ENCODE results near the gene CREBRF. TPM values are rescaled to one million over a fixed set of nuclear protein-coding genes. Genes with fewer than 3 reads are reported as not detected.

Gene CREBRF
- total and polyA plus RNA-seq, 2 experiments from 2014 or later, result 2.0 to 3.5 TPM

DNA sequence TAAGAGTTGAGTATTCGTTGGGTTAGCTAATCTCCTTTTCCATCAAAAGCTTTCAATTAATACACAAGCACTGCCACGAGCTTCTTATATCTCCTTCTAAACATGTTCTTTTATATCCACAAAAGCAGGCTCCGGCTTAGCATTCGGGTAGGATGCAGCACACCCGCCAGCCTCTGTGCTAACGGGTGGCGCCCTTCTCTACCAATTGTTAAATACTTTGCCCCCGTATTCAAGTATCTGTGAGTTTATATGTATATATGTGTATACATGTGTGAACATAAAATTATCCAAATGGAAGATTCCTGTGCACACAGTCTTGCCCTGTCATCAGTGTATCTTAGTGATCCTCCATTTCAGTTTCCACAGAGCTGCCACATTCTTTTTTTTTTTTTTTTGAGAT is 116.0 kb downstream of the CREBRF start:
- Histone ChIP-seq H3K4me2 (no peak overlapping the region), H3K27me3 (ENCODE audit: insufficient read depth) (no peaks in the 10 kb centered on the region), H3K4me3 (no peak overlapping the region), H3K4me1 (ENCODE audit: insufficient read depth) (no peaks in the 10 kb centered on the region), H3F3A (replicated peaks; ENCODE audit: low read depth) (no peaks in the 10 kb centered on the region), H3K27ac (ENCODE audit: low read depth) (no peak overlapping the region), H2AFZ (no peak overlapping the region), H3K9me2 (ENCODE audit: insufficient read depth) (no peaks in the 10 kb centered on the region), H3K79me2 (replicated peaks; ENCODE audit: insufficient read depth) (no peaks in the 10 kb centered on the region), H3K36me3 (ENCODE audit: insufficient read depth) (no peaks in the 10 kb centered on the region), H4K20me1 (replicated peaks; ENCODE audit: insufficient read depth) (no peaks in the 10 kb centered on the region)
- Mint-ChIP-seq H3K27ac (no peak overlapping the region), H3K27me3 (ENCODE audit: insufficient read depth, low read depth, poor library complexity) (peaks cover 4% of the 10 kb centered on the region), H3K4me3 (no peak overlapping the region), H3K9me3 (no peaks in the 10 kb centered on the region; the same call in 2 of the 3 replicates), H3K36me3 (ENCODE audit: low read depth) (no peaks in the 10 kb centered on the region), H3K4me1 (peaks cover 7% of the 10 kb centered on the region; the same call in 2 of the 3 replicates)
- peak; percentile 46 for DNase-seq (ENCODE audit: low spot score)
- ATAC-seq, result no peak
- TF ChIP-seq, protein P1, sequence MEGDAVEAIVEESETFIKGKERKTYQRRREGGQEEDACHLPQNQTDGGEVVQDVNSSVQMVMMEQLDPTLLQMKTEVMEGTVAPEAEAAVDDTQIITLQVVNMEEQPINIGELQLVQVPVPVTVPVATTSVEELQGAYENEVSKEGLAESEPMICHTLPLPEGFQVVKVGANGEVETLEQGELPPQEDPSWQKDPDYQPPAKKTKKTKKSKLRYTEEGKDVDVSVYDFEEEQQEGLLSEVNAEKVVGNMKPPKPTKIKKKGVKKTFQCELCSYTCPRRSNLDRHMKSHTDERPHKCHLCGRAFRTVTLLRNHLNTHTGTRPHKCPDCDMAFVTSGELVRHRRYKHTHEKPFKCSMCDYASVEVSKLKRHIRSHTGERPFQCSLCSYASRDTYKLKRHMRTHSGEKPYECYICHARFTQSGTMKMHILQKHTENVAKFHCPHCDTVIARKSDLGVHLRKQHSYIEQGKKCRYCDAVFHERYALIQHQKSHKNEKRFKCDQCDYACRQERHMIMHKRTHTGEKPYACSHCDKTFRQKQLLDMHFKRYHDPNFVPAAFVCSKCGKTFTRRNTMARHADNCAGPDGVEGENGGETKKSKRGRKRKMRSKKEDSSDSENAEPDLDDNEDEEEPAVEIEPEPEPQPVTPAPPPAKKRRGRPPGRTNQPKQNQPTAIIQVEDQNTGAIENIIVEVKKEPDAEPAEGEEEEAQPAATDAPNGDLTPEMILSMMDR (conservative IDR thresholded peaks at IDR 0.05; ENCODE audit: low read depth in 2 of 2), result peak; percentile 46 to 56
- TF ChIP-seq ZNF331 (CRISPR knock-in tag; IDR thresholded peaks at IDR 0.05; ENCODE audit: low read depth), result no peak

DNA sequence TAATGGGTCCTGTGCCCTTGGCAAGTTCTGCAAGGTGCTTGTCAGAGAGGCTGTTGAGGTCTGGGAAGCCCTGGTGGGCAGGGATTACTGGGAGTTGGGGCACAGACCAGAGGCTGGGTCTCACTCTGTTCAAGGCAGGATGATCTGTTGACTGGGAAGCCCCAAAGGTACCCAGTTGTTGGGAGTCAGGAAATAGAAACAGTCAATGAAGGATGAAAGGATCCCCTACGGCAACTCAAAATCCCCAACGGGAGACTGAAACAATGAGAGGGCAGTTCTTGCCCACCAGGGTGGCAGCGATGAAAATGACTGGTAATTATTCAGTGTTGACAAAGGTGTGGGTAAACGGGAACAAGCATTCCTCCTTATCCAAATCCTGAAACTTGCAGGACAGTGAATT is 119.4 kb downstream of the CREBRF start:
- no peak for DNase-seq (ENCODE audit: low spot score)
- no peaks in the 10 kb centered on the region for H3K79me2 ChIP-seq (replicated peaks; ENCODE audit: insufficient read depth)
- H2AFZ ChIP-seq, result no peak overlapping the region
- no peak overlapping the region for H3K4me3 ChIP-seq
- no peaks in the 10 kb centered on the region for H3K9me3 Mint-ChIP-seq
- no peaks in the 10 kb centered on the region for H3K27me3 ChIP-seq (ENCODE audit: insufficient read depth)
- no peaks in the 10 kb centered on the region for H4K20me1 ChIP-seq (replicated peaks; ENCODE audit: insufficient read depth)
- H3K36me3 Mint-ChIP-seq (ENCODE audit: low read depth), result no peaks in the 10 kb centered on the region
- H3K4me1 ChIP-seq (ENCODE audit: insufficient read depth), result no peaks in the 10 kb centered on the region
- TF ChIP-seq, protein P1 (conservative IDR thresholded peaks at IDR 0.05; ENCODE audit: low read depth in 2 of 2), result no peak
- TF ChIP-seq EZH2phosphoT487 (IDR thresholded peaks at IDR 0.05; ENCODE audit: unreplicated experiment) (no peak), CREB1 (CRISPR knock-in tag; IDR thresholded peaks at IDR 0.05; ENCODE audit: low read depth) (no peak), JUNB (IDR thresholded peaks at IDR 0.05; ENCODE audit: unreplicated experiment) (no peak), ZNF331 (CRISPR knock-in tag; IDR thresholded peaks at IDR 0.05; ENCODE audit: low read depth) (no peak), POLR2AphosphoS5 (IDR thresholded peaks at IDR 0.05; ENCODE audit: low read depth) (no peak)
- no peaks in the 10 kb centered on the region for H3F3A ChIP-seq (replicated peaks; ENCODE audit: low read depth)
- no peak overlapping the region for H3K4me2 ChIP-seq
- no peak overlapping the region for H3K27ac Mint-ChIP-seq
- peak; percentile 53 for ATAC-seq
- no peak overlapping the region for H3K4me3 Mint-ChIP-seq
- peaks cover 15% of the 10 kb centered on the region for H3K27me3 Mint-ChIP-seq (ENCODE audit: insufficient read depth, low read depth, poor library complexity)
- H3K27ac ChIP-seq (ENCODE audit: low read depth), result no peak overlapping the region
- no peaks in the 10 kb centered on the region for H3K9me2 ChIP-seq (ENCODE audit: insufficient read depth)
- no peaks in the 10 kb centered on the region for H3K36me3 ChIP-seq (ENCODE audit: insufficient read depth)
- H3K4me1 Mint-ChIP-seq, result peaks cover 7% of the 10 kb centered on the region; the same call in 2 of the 3 replicates
